ENCODE data around the gene STK32B. TPM values are rescaled to one million over a fixed set of nuclear protein-coding genes. Genes with fewer than 3 reads are reported as not detected.

STK32B gene
- total and polyA plus RNA-seq, 3 donors from 2014 or later, result 17.5 to 29.7 (median 22.6) TPM

- H3K27me3 ChIP-seq, result no peaks in the 10 kb centered on the region
- no peak for DNase-seq
- H3K4me1 ChIP-seq, result no peaks in the 10 kb centered on the region
- 89 to 93% methylated on average over 7 of the region's 7 CpGs for WGBS, 2 donors
- no peak overlapping the region for H3K27ac ChIP-seq
- intact Hi-C loops (cut with DNase I; ENCODE audit: low total_unique reads), result no loop called here
- no peaks in the 10 kb centered on the region for H3K36me3 ChIP-seq (ENCODE audit: low read depth, missing control alignments)
- TF ChIP-seq CTCF (IDR thresholded peaks at IDR 0.05) (no peak), POLR2A (IDR thresholded peaks at IDR 0.05) (no peak)
- H3K9me3 ChIP-seq, result no peaks in the 10 kb centered on the region
- no peak overlapping the region for H3K4me3 ChIP-seq
Observed at GRCh38 chr4:5039800-5040199, 11.5 kb upstream of the STK32B start.

GRCh38 chr4:5040856-5041620 lies 10.2 kb upstream of the STK32B start:
- Histone ChIP-seq H3K36me3 (ENCODE audit: low read depth, missing control alignments) (no peaks in the 10 kb centered on the region), H3K4me3 (no peak overlapping the region), H3K9me3 (no peaks in the 10 kb centered on the region), H3K4me1 (no peaks in the 10 kb centered on the region), H3K27ac (no peak overlapping the region), H3K27me3 (no peaks in the 10 kb centered on the region)
- TF ChIP-seq POLR2A (IDR thresholded peaks at IDR 0.05) (no peak), CTCF (IDR thresholded peaks at IDR 0.05) (no peak)
- DNase-seq, result no peak
- 64 to 71% methylated on average over 9 of the region's 9 CpGs for WGBS, 2 donors
- intact Hi-C loops (cut with DNase I; ENCODE audit: low total_unique reads), result no loop called here

- Histone ChIP-seq H3K4me1 (no peaks in the 10 kb centered on the region), H3K9me3 (no peaks in the 10 kb centered on the region), H3K27me3 (no peaks in the 10 kb centered on the region), H3K27ac (no peak overlapping the region), H3K4me3 (no peak overlapping the region), H3K36me3 (ENCODE audit: low read depth, missing control alignments) (no peaks in the 10 kb centered on the region)
- WGBS, 2 donors, result 64 to 66% methylated on average over 7 of the region's 7 CpGs
- intact Hi-C loops (cut with DNase I; ENCODE audit: low total_unique reads), result no loop called here
- TF ChIP-seq CTCF (IDR thresholded peaks at IDR 0.05), result no peak
- no peak for TF ChIP-seq POLR2A (IDR thresholded peaks at IDR 0.05)
- no peak for DNase-seq
Observed at GRCh38 chr4:5041699-5042098, 9.6 kb upstream of the STK32B start.

GRCh38 chr4:5043579-5043978 lies 7.7 kb upstream of the STK32B start:
- Histone ChIP-seq H3K27me3 (no peaks in the 10 kb centered on the region), H3K27ac (no peak overlapping the region), H3K4me1 (no peaks in the 10 kb centered on the region), H3K36me3 (ENCODE audit: low read depth, missing control alignments) (no peaks in the 10 kb centered on the region), H3K4me3 (no peak overlapping the region), H3K9me3 (no peaks in the 10 kb centered on the region)
- DNase-seq, result no peak
- TF ChIP-seq CTCF (IDR thresholded peaks at IDR 0.05) (no peak), POLR2A (IDR thresholded peaks at IDR 0.05) (no peak)
- 44 to 70% methylated on average over 4 to 6 of the region's 6 CpGs for WGBS, 2 donors
- intact Hi-C loops (cut with DNase I; ENCODE audit: low total_unique reads), result no loop called here

GRCh38 chr4:5044341-5044740 lies 6.9 kb upstream of the STK32B start:
- H3K9me3 ChIP-seq, result no peaks in the 10 kb centered on the region
- no peaks in the 10 kb centered on the region for H3K4me1 ChIP-seq
- no peaks in the 10 kb centered on the region for H3K36me3 ChIP-seq (ENCODE audit: low read depth, missing control alignments)
- H3K27me3 ChIP-seq, result no peaks in the 10 kb centered on the region
- intact Hi-C loops (cut with DNase I; ENCODE audit: low total_unique reads), result no loop called here
- no peak overlapping the region for H3K27ac ChIP-seq
- no peak overlapping the region for H3K4me3 ChIP-seq
- TF ChIP-seq POLR2A (IDR thresholded peaks at IDR 0.05), result no peak
- TF ChIP-seq CTCF (IDR thresholded peaks at IDR 0.05), result no peak
- WGBS, 2 donors, result 52 to 88% methylated on average over 3 of the region's 3 CpGs
- no peak for DNase-seq
